ENCODE data around the gene LYZL6.

Gene LYZL6

GRCh38 chr17:35923609-35924114 is 19.9 kb downstream of the LYZL6 start:
- DNase-seq (ENCODE audit: low spot score): no peak
- ChIA-PET POLR2A (ENCODE audit: low non-redundant PET) (no interaction called here), CTCF (interaction anchor here (0.7 kb wide), 1 partner anchor 81 kb away, joined by 3 read pairs; no protein-coding TSS in a partner anchor)

GRCh38 chr17:35920229-35920628 is 23.3 kb downstream of the LYZL6 start:
- DNase-seq (ENCODE audit: low spot score): no peak
- ChIA-PET POLR2A (ENCODE audit: low non-redundant PET) (no interaction called here), CTCF (no interaction called here)
- TF ChIP-seq, protein P1, sequence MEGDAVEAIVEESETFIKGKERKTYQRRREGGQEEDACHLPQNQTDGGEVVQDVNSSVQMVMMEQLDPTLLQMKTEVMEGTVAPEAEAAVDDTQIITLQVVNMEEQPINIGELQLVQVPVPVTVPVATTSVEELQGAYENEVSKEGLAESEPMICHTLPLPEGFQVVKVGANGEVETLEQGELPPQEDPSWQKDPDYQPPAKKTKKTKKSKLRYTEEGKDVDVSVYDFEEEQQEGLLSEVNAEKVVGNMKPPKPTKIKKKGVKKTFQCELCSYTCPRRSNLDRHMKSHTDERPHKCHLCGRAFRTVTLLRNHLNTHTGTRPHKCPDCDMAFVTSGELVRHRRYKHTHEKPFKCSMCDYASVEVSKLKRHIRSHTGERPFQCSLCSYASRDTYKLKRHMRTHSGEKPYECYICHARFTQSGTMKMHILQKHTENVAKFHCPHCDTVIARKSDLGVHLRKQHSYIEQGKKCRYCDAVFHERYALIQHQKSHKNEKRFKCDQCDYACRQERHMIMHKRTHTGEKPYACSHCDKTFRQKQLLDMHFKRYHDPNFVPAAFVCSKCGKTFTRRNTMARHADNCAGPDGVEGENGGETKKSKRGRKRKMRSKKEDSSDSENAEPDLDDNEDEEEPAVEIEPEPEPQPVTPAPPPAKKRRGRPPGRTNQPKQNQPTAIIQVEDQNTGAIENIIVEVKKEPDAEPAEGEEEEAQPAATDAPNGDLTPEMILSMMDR (conservative IDR thresholded peaks at IDR 0.05; ENCODE audit: low read depth): no peak
- no peak overlapping the region for H3K27ac ChIP-seq

More at GRCh38 chr17:35923609-35924114, 19.9 kb downstream of the LYZL6 start:
- TF ChIP-seq, protein P1 (conservative IDR thresholded peaks at IDR 0.05; ENCODE audit: low read depth): no peak
- no peak overlapping the region for H3K27ac ChIP-seq

- TF ChIP-seq, protein P1 (conservative IDR thresholded peaks at IDR 0.05; ENCODE audit: low read depth): no peak
- H3K27ac ChIP-seq: no peak overlapping the region
- ChIA-PET POLR2A (ENCODE audit: low non-redundant PET) (no interaction called here), CTCF (no interaction called here)
- DNase-seq (ENCODE audit: low spot score): no peak
These were observed 24.8 kb downstream of the LYZL6 start for GRCh38 chr17:35918665-35919064.

GRCh38 chr17:35917519-35918213 is 25.8 kb downstream of the LYZL6 start:
- TF ChIP-seq, protein P1 (conservative IDR thresholded peaks at IDR 0.05; ENCODE audit: low read depth): no peak
- POLR2A ChIA-PET (ENCODE audit: low non-redundant PET): no interaction called here
- no peak overlapping the region for H3K27ac ChIP-seq
- no peak for DNase-seq (ENCODE audit: low spot score)
- CTCF ChIA-PET: no interaction called here

GRCh38 chr17:35915153-35915964 is 28.2 kb downstream of the LYZL6 start:
- DNase-seq (ENCODE audit: low spot score): no peak
- CTCF ChIA-PET: no interaction called here
- H3K27ac ChIP-seq: no peak overlapping the region
- TF ChIP-seq, protein P1 (conservative IDR thresholded peaks at IDR 0.05; ENCODE audit: low read depth): no peak
- POLR2A ChIA-PET (ENCODE audit: low non-redundant PET): no interaction called here

DNA sequence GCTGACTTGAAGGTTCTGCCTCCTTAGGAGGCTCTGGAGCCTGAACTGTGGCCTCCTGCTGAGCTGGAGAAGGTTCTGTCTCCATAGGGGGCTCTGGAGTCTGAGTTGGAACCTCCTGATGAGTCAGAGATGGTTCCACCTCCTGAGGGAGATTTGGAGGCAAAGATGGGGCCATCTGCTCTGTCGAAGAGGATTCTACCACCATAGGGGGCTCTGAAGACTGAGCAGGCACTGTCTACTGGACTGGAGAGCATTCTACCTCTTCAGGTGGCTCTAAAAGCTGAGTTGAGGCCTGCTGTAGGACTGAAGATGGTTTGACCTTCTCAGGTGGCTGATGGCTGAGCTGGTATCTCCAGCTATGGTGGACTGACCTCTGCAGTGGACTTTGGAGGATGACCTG is 29.2 kb downstream of the LYZL6 start:
- TF ChIP-seq, protein P1 (conservative IDR thresholded peaks at IDR 0.05; ENCODE audit: low read depth): no peak
- POLR2A ChIA-PET (ENCODE audit: low non-redundant PET): no interaction called here
- CTCF ChIA-PET: no interaction called here
- no peak for DNase-seq (ENCODE audit: low spot score)
- no peak overlapping the region for H3K27ac ChIP-seq

Data from RWPE1 (cell line).